Liver (tissue), 9 donors: ENCODE measurements around the gene LRRC26. TPM values are rescaled to one million over a fixed set of nuclear protein-coding genes. Genes with fewer than 3 reads are reported as not detected.
A peak's percentile ranks its signal among the peaks of the same experiment; 100 is the strongest.

Source experiments
- DNase-seq: peaks from one replicate; pipeline ENCODE4 v3.0.0-alpha.2; 2017; ENCODE audit warnings: low spot score
- H3K27ac ChIP-seq, 2 donors: one replicate each; pipeline ENCODE4 v1.7.0; 2013; ENCODE audit warnings: inconsistent platforms in 2 of 2, low read length in 2 of 2, control low read depth in 1 of 2, low read depth in 1 of 2, mild to moderate bottlenecking in 1 of 2
- H3K27me3 ChIP-seq, 4 donors: one replicate each; pipeline versions ENCODE4 v1.6.1 to v1.7.0; 2013; ENCODE audit warnings: low read length in 3 of 4, inconsistent platforms in 1 of 4, mild to moderate bottlenecking in 1 of 4, moderate library complexity in 1 of 4; ENCODE audit not compliant: control insufficient read depth in 4 of 4, insufficient read depth in 4 of 4
- H3K36me3 ChIP-seq, 4 donors: one replicate each; pipeline versions ENCODE4 v1.6.1 to v1.7.0; 2013; ENCODE audit warnings: low read length in 3 of 4, mild to moderate bottlenecking in 3 of 4, low read depth in 1 of 4, moderate library complexity in 1 of 4; ENCODE audit not compliant: control insufficient read depth in 4 of 4, insufficient read depth in 3 of 4
- H3K4me1 ChIP-seq, 4 donors: one replicate each; pipeline versions ENCODE4 v1.6.1 to v1.7.0; 2013; ENCODE audit warnings: low read length in 3 of 4, mild to moderate bottlenecking in 3 of 4, moderate library complexity in 1 of 4; ENCODE audit not compliant: control insufficient read depth in 4 of 4, insufficient read depth in 4 of 4
- H3K4me3 ChIP-seq, 3 donors: one replicate each; pipeline versions ENCODE4 v1.6.1 to v1.7.0; 2013; ENCODE audit warnings: low read length in 3 of 3, control low read depth in 1 of 3, low read depth in 1 of 3, mild to moderate bottlenecking in 1 of 3
- H3K9ac ChIP-seq, 2 donors: one replicate each; pipeline ENCODE4 v1.7.0; 2013; ENCODE audit warnings: low read length in 2 of 2, mild to moderate bottlenecking in 2 of 2, moderate library complexity in 2 of 2, control low read depth in 1 of 2, low read depth in 1 of 2
- H3K9me3 ChIP-seq, 4 donors: one replicate each; pipeline versions ENCODE4 v1.6.1 to v1.7.0; 2013; ENCODE audit warnings: low read length in 3 of 4; ENCODE audit not compliant: control insufficient read depth in 4 of 4
- FOXA1 ChIP-seq: IDR thresholded peaks from 2 replicates; pipeline ENCODE4 v1.6.1; 2016; ENCODE audit warnings: antibody characterized with exemption
- JUND ChIP-seq, 2 donors: IDR thresholded peaks; 2 replicates each; pipeline ENCODE4 v1.6.1; 2016; ENCODE audit warnings: antibody characterized with exemption in 2 of 2
- RXRA ChIP-seq, 2 donors: IDR thresholded peaks; 2 replicates each; pipeline ENCODE4 v1.6.1; 2017 to 2018; ENCODE audit warnings: antibody characterized with exemption in 2 of 2, mild to moderate bottlenecking in 1 of 2
- YY1 ChIP-seq: IDR thresholded peaks from 2 replicates; pipeline ENCODE4 v1.6.1; 2016; ENCODE audit warnings: antibody characterized with exemption, mild to moderate bottlenecking
- WGBS: extraction: QIAGEN DNeasy Blood & Tissue Kit; methylation state at CpG from one replicate; pipeline ENCODE4 v1.1.7; 2013; 5-methylcytosine and 5-hydroxymethylcytosine counted together
- polyA plus RNA-seq, 2 donors: library from polyadenylated mRNA; stranded (reverse) in 1 of 2; unstranded in 1 of 2; fragments of 200-250 nt in 1 of 2; fragments of >200 nt in 1 of 2; fragmentation: Nextera tagmentation in 1 of 2; extraction: Ambion mirVana in 1 of 2; gene quantifications; one replicate each; pipeline versions ENCODE4 v1.2.1 to v1.2.3, GENCODE V29; 2013 to 2015
- total RNA-seq, 2 donors: library from RNA; depleted of rRNA; stranded (reverse); fragments of >200 nt; gene quantifications; one replicate each; pipeline ENCODE4 v1.2.3, GENCODE V29; 2014
- TF ChIP-seq, protein P1 (sequence below): fragments of 150-350 bp; IDR thresholded peaks from 2 replicates; pipeline ENCODE4 v1.5.1; 2017; ENCODE audit warnings: improper control_type of control experiment, low read depth, low read length; ENCODE audit not compliant: missing input control
- TF ChIP-seq, protein P2 (sequence below): IDR thresholded peaks from 2 replicates; pipeline ENCODE4 v1.6.1; 2016; ENCODE audit warnings: antibody characterized with exemption
- donor health status: healthy.
- donor health status: healthy.
- donor health status: healthy.
- donor health status: healthy.
- donor health status: healthy.

Gene LRRC26
- total and polyA plus RNA-seq, 4 donors, result 0.09 to 0.17 TPM; not detected in 2

DNA sequence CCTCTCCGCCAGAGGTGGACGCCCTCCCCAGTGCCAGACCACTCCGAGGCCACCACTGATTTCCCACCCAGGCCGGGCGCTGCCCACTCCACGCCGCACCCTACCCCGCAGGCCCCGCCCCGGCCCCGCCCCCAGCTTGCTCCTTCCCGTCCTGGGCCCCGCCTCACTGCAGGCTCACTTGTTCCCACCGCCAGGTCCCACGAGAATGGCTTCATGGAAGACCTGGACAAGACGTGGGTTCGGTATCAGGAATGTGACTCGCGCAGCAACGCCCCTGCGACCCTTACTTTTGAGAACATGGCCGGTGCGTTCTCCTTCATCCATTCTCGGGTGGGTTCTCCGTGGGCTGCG lies 6.5 kb downstream of the LRRC26 start:
- Histone ChIP-seq H3K4me3 (no peak overlapping the region), H3K36me3 (no peaks in the 10 kb centered on the region), H3K9ac (no peak overlapping the region), H3K27me3 (peaks cover 2 to 26% (median 14%) of the 10 kb centered on the region in 4 donors), H3K27ac (no peak overlapping the region), H3K9me3 (no peaks in the 10 kb centered on the region), H3K4me1 (peaks cover 2 to 15% (median 7%) of the 10 kb centered on the region in 4 donors)
- 34% methylated on average over 26 of the region's 26 CpGs for WGBS
- no peak for TF ChIP-seq RXRA (IDR thresholded peaks at IDR 0.05)
- no peak for DNase-seq

DNA sequence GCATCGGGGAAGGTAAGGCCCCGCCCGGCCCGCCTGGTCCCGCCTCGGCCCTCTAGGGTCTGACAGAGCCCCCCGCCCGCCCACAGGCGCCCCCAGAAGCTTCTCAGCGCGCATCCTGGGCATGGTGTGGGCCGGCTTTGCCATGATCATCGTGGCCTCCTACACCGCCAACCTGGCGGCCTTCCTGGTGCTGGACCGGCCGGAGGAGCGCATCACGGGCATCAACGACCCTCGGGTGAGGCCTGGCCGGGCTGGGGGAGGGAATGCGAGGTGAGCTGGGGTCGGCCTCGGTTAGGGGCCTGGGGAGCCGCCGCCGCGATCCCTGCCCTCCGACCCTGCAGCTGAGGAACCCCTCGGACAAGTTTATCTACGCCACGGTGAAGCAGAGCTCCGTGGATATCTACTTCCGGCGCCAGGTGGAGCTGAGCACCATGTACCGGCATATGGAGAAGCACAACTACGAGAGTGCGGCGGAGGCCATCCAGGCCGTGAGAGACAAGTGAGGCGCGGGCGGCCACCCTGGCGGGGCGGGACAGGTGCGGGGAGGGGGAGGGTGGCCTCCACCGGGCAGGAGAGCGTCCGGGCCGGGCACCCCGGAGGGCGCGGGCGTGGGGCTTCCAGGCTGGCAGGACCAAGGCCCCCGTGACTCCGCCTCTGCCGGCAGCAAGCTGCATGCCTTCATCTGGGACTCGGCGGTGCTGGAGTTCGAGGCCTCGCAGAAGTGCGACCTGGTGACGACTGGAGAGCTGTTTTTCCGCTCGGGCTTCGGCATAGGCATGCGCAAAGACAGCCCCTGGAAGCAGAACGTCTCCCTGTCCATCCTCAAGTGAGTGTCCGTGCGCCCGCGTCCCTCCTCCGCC lies 7.1 kb downstream of the LRRC26 start:
- Histone ChIP-seq H3K36me3 (no peaks in the 10 kb centered on the region), H3K4me1 (peaks cover 0 to 9% (median 4%) of the 10 kb centered on the region in 4 donors), H3K27me3 (peaks cover 4 to 21% (median 14%) of the 10 kb centered on the region in 4 donors), H3K27ac (no peak overlapping the region), H3K9me3 (no peaks in the 10 kb centered on the region), H3K4me3 (no peak overlapping the region), H3K9ac (no peak overlapping the region)
- DNase-seq, result no peak
- 10% methylated on average over 74 of the region's 74 CpGs for WGBS
- TF ChIP-seq, protein P1, sequence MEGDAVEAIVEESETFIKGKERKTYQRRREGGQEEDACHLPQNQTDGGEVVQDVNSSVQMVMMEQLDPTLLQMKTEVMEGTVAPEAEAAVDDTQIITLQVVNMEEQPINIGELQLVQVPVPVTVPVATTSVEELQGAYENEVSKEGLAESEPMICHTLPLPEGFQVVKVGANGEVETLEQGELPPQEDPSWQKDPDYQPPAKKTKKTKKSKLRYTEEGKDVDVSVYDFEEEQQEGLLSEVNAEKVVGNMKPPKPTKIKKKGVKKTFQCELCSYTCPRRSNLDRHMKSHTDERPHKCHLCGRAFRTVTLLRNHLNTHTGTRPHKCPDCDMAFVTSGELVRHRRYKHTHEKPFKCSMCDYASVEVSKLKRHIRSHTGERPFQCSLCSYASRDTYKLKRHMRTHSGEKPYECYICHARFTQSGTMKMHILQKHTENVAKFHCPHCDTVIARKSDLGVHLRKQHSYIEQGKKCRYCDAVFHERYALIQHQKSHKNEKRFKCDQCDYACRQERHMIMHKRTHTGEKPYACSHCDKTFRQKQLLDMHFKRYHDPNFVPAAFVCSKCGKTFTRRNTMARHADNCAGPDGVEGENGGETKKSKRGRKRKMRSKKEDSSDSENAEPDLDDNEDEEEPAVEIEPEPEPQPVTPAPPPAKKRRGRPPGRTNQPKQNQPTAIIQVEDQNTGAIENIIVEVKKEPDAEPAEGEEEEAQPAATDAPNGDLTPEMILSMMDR, result peak; percentile 23
- TF ChIP-seq, protein P2, sequence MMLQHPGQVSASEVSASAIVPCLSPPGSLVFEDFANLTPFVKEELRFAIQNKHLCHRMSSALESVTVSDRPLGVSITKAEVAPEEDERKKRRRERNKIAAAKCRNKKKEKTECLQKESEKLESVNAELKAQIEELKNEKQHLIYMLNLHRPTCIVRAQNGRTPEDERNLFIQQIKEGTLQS, result no peak

DNA sequence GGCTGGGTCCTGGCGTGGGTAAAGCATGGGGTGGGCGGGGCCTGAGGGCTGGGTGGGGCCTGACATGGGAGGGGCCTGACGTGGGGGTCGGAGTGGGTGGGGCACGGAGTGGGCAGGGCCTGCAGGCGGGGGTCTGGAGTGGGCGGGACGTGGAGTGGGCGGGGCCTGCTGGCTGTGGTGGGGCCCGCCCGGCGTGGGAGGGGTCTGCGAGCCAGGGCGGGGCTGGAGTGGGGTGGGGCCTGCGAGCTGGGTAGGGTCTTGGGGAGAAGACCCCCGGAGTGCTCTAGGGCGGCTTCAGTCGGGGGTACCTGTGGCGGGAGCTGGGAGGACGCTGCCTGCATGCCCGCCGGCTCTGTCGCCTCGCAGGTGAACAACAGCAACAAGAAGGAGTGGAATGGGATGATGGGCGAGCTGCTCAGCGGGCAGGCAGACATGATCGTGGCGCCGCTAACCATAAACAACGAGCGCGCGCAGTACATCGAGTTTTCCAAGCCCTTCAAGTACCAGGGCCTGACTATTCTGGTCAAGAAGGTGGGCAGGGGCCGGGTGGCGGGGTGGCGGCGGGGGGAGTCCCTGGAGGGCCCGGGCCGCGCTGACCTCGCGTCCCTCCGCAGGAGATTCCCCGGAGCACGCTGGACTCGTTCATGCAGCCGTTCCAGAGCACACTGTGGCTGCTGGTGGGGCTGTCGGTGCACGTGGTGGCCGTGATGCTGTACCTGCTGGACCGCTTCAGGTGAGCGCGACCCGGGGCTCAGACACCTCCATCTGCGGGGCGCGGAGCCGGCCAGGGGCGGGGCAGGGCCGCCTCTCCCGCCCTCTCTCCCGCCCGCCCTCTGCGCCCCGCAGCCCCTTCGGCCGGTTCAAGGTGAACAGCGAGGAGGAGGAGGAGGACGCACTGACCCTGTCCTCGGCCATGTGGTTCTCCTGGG lies 8.0 kb downstream of the LRRC26 start:
- Histone ChIP-seq H3K27me3 (peaks cover 9 to 15% (median 14%) of the 10 kb centered on the region in 4 donors), H3K27ac (no peak overlapping the region), H3K36me3 (no peaks in the 10 kb centered on the region), H3K4me3 (no peak overlapping the region), H3K9me3 (no peaks in the 10 kb centered on the region), H3K9ac (no peak overlapping the region), H3K4me1 (peaks cover 0 to 9% (median 3%) of the 10 kb centered on the region in 4 donors)
- no peak for DNase-seq
- TF ChIP-seq FOXA1 (no peak), JUND (IDR thresholded peaks at IDR 0.05) (no peak), YY1 (no peak)
- 9% methylated on average over 70 of the region's 71 CpGs for WGBS
